HepG2 (cell line): ENCODE results near the gene CDCA5. TPM values are rescaled to one million over a fixed set of nuclear protein-coding genes. Genes with fewer than 3 reads are reported as not detected.

ENCODE experiments used
- CC2D1A ChIP-seq: sonication (generic); formaldehyde crosslinking; IDR thresholded peaks from 2 replicates; pipeline ENCODE4 v1.8.1; 2023; ENCODE audit warnings: mild to moderate bottlenecking, missing genetic modification reagents
- CEBPZ ChIP-seq: IDR thresholded peaks from 2 replicates; pipeline ENCODE4 v1.6.1; 2012; ENCODE audit warnings: low read length, improper control_type of control experiment
- DBP ChIP-seq: sonication (generic); formaldehyde crosslinking; IDR thresholded peaks from 2 replicates; pipeline ENCODE4 v1.4.0; 2020; ENCODE audit warnings: missing genetic modification reagents; ENCODE audit errors: not compliant biosample characterization
- ELF4 ChIP-seq: sonication (generic); formaldehyde crosslinking; IDR thresholded peaks from 2 replicates; pipeline ENCODE4 v1.5.0; 2020; ENCODE audit warnings: missing genetic modification reagents, mild to moderate bottlenecking, moderate library complexity, borderline replicate concordance
- GFI1 ChIP-seq: sonication (generic); formaldehyde crosslinking; IDR thresholded peaks from 2 replicates; pipeline ENCODE4 v1.5.0; 2020; ENCODE audit warnings: missing genetic modification reagents, mild to moderate bottlenecking, borderline replicate concordance
- HES4 ChIP-seq: sonication (generic); formaldehyde crosslinking; IDR thresholded peaks from 2 replicates; pipeline ENCODE4 v1.9.0; 2021; ENCODE audit warnings: mild to moderate bottlenecking, missing genetic modification reagents, borderline replicate concordance
- KAT7 ChIP-seq: IDR thresholded peaks from 2 replicates; pipeline ENCODE4 v1.6.1; 2018; ENCODE audit warnings: borderline replicate concordance, missing compliant biosample characterization
- MTA1 ChIP-seq: sonication (generic); formaldehyde crosslinking; IDR thresholded peaks from 2 replicates; pipeline ENCODE4 v1.4.0; 2020; ENCODE audit warnings: missing genetic modification reagents, mild to moderate bottlenecking, borderline replicate concordance
- NCOR1 ChIP-seq: fragments of 200-600 bp; sonication (generic); IDR thresholded peaks from 2 replicates; pipeline ENCODE4 v1.7.0; 2017; ENCODE audit warnings: antibody characterized with exemption, low read length, borderline replicate concordance
- SKIL ChIP-seq: sonication (generic); formaldehyde crosslinking; IDR thresholded peaks from 2 replicates; pipeline ENCODE4 v1.8.0; 2022; ENCODE audit warnings: missing genetic modification reagents, mild to moderate bottlenecking, moderate library complexity, borderline replicate concordance
- STAG1 ChIP-seq: sonication (generic); formaldehyde crosslinking; IDR thresholded peaks from 2 replicates; pipeline ENCODE4 v1.4.0; 2020; ENCODE audit warnings: missing genetic modification reagents
- YY1 ChIP-seq: IDR thresholded peaks from 2 replicates; pipeline ENCODE4 v1.6.1; 2011; ENCODE audit warnings: low read length, low read depth, moderate library complexity, mild to moderate bottlenecking; ENCODE audit not compliant: insufficient read depth, insufficient replicate concordance
- ZBTB46 ChIP-seq: sonication (generic); formaldehyde crosslinking; IDR thresholded peaks from 2 replicates; pipeline ENCODE4 v1.4.0; 2020; ENCODE audit warnings: mild to moderate bottlenecking, missing genetic modification reagents, borderline replicate concordance
- ZNF251 ChIP-seq: sonication (generic); formaldehyde crosslinking; IDR thresholded peaks from 2 replicates; pipeline ENCODE4 v1.9.0; 2021; ENCODE audit warnings: mild to moderate bottlenecking, missing genetic modification reagents
- ZNF292 ChIP-seq: sonication (generic); formaldehyde crosslinking; IDR thresholded peaks from 2 replicates; pipeline ENCODE4 v1.8.1; 2022; ENCODE audit warnings: mild to moderate bottlenecking, low read depth, missing genetic modification reagents, borderline replicate concordance
- ZNF296 ChIP-seq: sonication (generic); formaldehyde crosslinking; conservative IDR thresholded peaks from 2 replicates; pipeline ENCODE4 v1.5.0; 2020; ENCODE audit warnings: mild to moderate bottlenecking, missing genetic modification reagents
- ZNF510 ChIP-seq: sonication (generic); formaldehyde crosslinking; IDR thresholded peaks from 2 replicates; pipeline ENCODE4 v1.4.0; 2020; ENCODE audit warnings: low read depth, mild to moderate bottlenecking, missing genetic modification reagents
- ZNF564 ChIP-seq: sonication (generic); formaldehyde crosslinking; IDR thresholded peaks from 2 replicates; pipeline ENCODE4 v1.8.1; 2023; ENCODE audit warnings: mild to moderate bottlenecking, missing genetic modification reagents
- ZNF7 ChIP-seq: IDR thresholded peaks from 2 replicates; pipeline ENCODE4 v1.6.1; 2016; ENCODE audit warnings: missing biosample characterization, missing genetic modification reagents
- ZNF839 ChIP-seq: sonication (generic); formaldehyde crosslinking; IDR thresholded peaks from 2 replicates; pipeline ENCODE4 v1.4.0; 2020; ENCODE audit warnings: missing genetic modification reagents, mild to moderate bottlenecking, borderline replicate concordance
- polyA plus RNA-seq, 8 experiments: library from polyadenylated mRNA; depleted of rRNA in 3 of 8; stranded (reverse) in 7 of 8; unstranded in 1 of 8; fragments of >200 nt; fragmentation: Illumina TruSeq in 4 of 8; extraction: Trizol in 4 of 8; gene quantifications; 2 replicates each; pipeline versions ENCODE4 v1.2.1 to v1.2.3, GENCODE V29; 2011 to 2016; ENCODE audit warnings: low read depth in 4 of 8, missing spikeins in 1 of 8, mixed read lengths in 1 of 8; ENCODE audit not compliant: insufficient read depth in 1 of 8
- total RNA-seq, 5 experiments: library from RNA; depleted of rRNA; stranded (reverse); fragments of >200 nt; fragmentation: Illumina TruSeq; extraction: Trizol; gene quantifications; 2 replicates each; pipeline ENCODE4 v1.2.3, GENCODE V29; 2016; ENCODE audit warnings: low read depth in 1 of 5

Gene CDCA5
- total and polyA plus RNA-seq, 2 of the 13 experiments (the other 11 are each of a cell fraction or from before 2014, with no cell fraction given): 13.5 to 50.6 TPM

- TF ChIP-seq ZNF251 (CRISPR knock-in tag) (no peak), ZNF7 (CRISPR knock-in tag) (no peak), CEBPZ (no peak), STAG1 (no peak), ELF4 (CRISPR knock-in tag) (no peak), ZNF839 (CRISPR knock-in tag) (no peak), DBP (CRISPR knock-in tag) (peak; percentile 39), CC2D1A (CRISPR knock-in tag) (no peak), ZBTB46 (CRISPR knock-in tag) (no peak; the same call in 1 of the 2 replicates), NCOR1 (no peak), ZNF296 (CRISPR knock-in tag) (no peak), ZNF510 (CRISPR knock-in tag) (no peak), ZNF564 (no peak), ZNF292 (CRISPR knock-in tag) (no peak), KAT7 (CRISPR knock-in tag) (peak; percentile 40; the same call in 1 of the 2 replicates), YY1 (peak; percentile 67), MTA1 (CRISPR knock-in tag) (0 out of 2 replicates have a peak, but pooled peaks have one; percentile 32), GFI1 (CRISPR knock-in tag) (0 out of 2 replicates have a peak, but pooled peaks have one; percentile 35), HES4 (CRISPR knock-in tag) (no peak), SKIL (CRISPR knock-in tag) (peak; percentile 54; the same call in 1 of the 2 replicates)
Observed at GRCh38 chr11:65040847-65041622, 42.8 kb downstream of the CDCA5 start, which contains the start of gene SAC3D1 (continued).
